ENCODE results near the gene LIX1L. TPM values are rescaled to one million over a fixed set of nuclear protein-coding genes. Genes with fewer than 3 reads are reported as not detected.
"Not testable (repeated sequence)": the region's sequence is repeated elsewhere in the genome, so short reads cannot be mapped to it uniquely, and the experiment has no call there.

Gene LIX1L
- polyA plus RNA-seq, 4 donors = 0.67 to 7.1 (median 4.5) TPM

GRCh38 chr1:145946477-145946986 is 11.3 kb downstream of the LIX1L start:
- DNase-seq (peak in 1 of 2 donors; percentile 52), FAIRE-seq (no peak)

GRCh38 chr1:145944532-145944931 is 13.3 kb downstream of the LIX1L start:
- no peak for FAIRE-seq
- WGBS, 3 donors = 35 to 71% (median 43%) methylated on average over 3 of the region's 3 CpGs

More at GRCh38 chr1:145946477-145946986, 11.3 kb downstream of the LIX1L start:
- Histone ChIP-seq H3K36me3 (ENCODE audit: control insufficient read depth in 3 of 3, insufficient read depth in 2 of 3, low read depth in 1 of 3, low read length in 3 of 3) (no peaks in the 10 kb centered on the region), H3K4me3 (ENCODE audit: low read depth in 1 of 3, low read length in 3 of 3) (no peak overlapping the region), H3K9me3 (ENCODE audit: control insufficient read depth in 2 of 2, insufficient read depth in 1 of 2, low read depth in 1 of 2, low read length in 1 of 2) (no peaks in the 10 kb centered on the region), H3K27ac (ENCODE audit: low read depth in 1 of 3, low read length in 2 of 3) (no peak overlapping the region), H3K4me1 (ENCODE audit: control insufficient read depth in 3 of 3, insufficient read depth in 2 of 3, low read depth in 1 of 3, low read length in 2 of 3) (peaks cover 0 to 5% (median 0%) of the 10 kb centered on the region in 3 donors), H3K27me3 (ENCODE audit: control insufficient read depth in 3 of 3, insufficient read depth in 3 of 3, low read length in 3 of 3) (no peaks in the 10 kb centered on the region)
- WGBS, 3 donors = 49 to 80% (median 67%) methylated on average over 4 of the region's 4 CpGs

GRCh38 chr1:145942871-145943270 is 14.9 kb downstream of the LIX1L start:
- Histone ChIP-seq H3K4me1 (ENCODE audit: control insufficient read depth in 3 of 3, insufficient read depth in 2 of 3, low read depth in 1 of 3, low read length in 2 of 3) (peaks cover 0 to 5% (median 0%) of the 10 kb centered on the region in 3 donors), H3K27me3 (ENCODE audit: control insufficient read depth in 3 of 3, insufficient read depth in 3 of 3, low read length in 3 of 3) (no peaks in the 10 kb centered on the region), H3K4me3 (ENCODE audit: low read depth in 1 of 3, low read length in 3 of 3) (no peak overlapping the region), H3K9me3 (ENCODE audit: control insufficient read depth in 2 of 2, insufficient read depth in 1 of 2, low read depth in 1 of 2, low read length in 1 of 2) (no peaks in the 10 kb centered on the region), H3K36me3 (ENCODE audit: control insufficient read depth in 3 of 3, insufficient read depth in 2 of 3, low read depth in 1 of 3, low read length in 3 of 3) (no peaks in the 10 kb centered on the region), H3K27ac (ENCODE audit: low read depth in 1 of 3, low read length in 2 of 3) (no peak overlapping the region)
- DNase-seq (no peak), FAIRE-seq (no peak)
- 84 to 93% (median 91%) methylated on average over 6 of the region's 6 CpGs for WGBS, 3 donors

More at GRCh38 chr1:145944532-145944931, 13.3 kb downstream of the LIX1L start:
- Histone ChIP-seq H3K36me3 (ENCODE audit: control insufficient read depth in 3 of 3, insufficient read depth in 2 of 3, low read depth in 1 of 3, low read length in 3 of 3) (no peaks in the 10 kb centered on the region), H3K4me3 (ENCODE audit: low read depth in 1 of 3, low read length in 3 of 3) (no peak overlapping the region), H3K4me1 (ENCODE audit: control insufficient read depth in 3 of 3, insufficient read depth in 2 of 3, low read depth in 1 of 3, low read length in 2 of 3) (peaks cover 0 to 5% (median 0%) of the 10 kb centered on the region in 3 donors), H3K9me3 (ENCODE audit: control insufficient read depth in 2 of 2, insufficient read depth in 1 of 2, low read depth in 1 of 2, low read length in 1 of 2) (no peaks in the 10 kb centered on the region), H3K27me3 (ENCODE audit: control insufficient read depth in 3 of 3, insufficient read depth in 3 of 3, low read length in 3 of 3) (no peaks in the 10 kb centered on the region), H3K27ac (ENCODE audit: low read depth in 1 of 3, low read length in 2 of 3) (no peak overlapping the region)
- peak in 1 of 2 donors; percentile 73 for DNase-seq

- no peaks in the 10 kb centered on the region for H3K36me3 ChIP-seq (ENCODE audit: control insufficient read depth in 3 of 3, insufficient read depth in 2 of 3, low read depth in 1 of 3, low read length in 3 of 3)
- no peaks in the 10 kb centered on the region for H3K9me3 ChIP-seq (ENCODE audit: control insufficient read depth in 2 of 2, insufficient read depth in 1 of 2, low read depth in 1 of 2, low read length in 1 of 2)
- no peaks in the 10 kb centered on the region for H3K27me3 ChIP-seq (ENCODE audit: control insufficient read depth in 3 of 3, insufficient read depth in 3 of 3, low read length in 3 of 3)
- H3K4me3 ChIP-seq (ENCODE audit: low read depth in 1 of 3, low read length in 3 of 3) = no peak overlapping the region
- H3K27ac ChIP-seq (ENCODE audit: low read depth in 1 of 3, low read length in 2 of 3) = no peak overlapping the region
- FAIRE-seq (no peak), DNase-seq (no peak)
- peaks cover 0 to 5% (median 0%) of the 10 kb centered on the region in 3 donors for H3K4me1 ChIP-seq (ENCODE audit: control insufficient read depth in 3 of 3, insufficient read depth in 2 of 3, low read depth in 1 of 3, low read length in 2 of 3)
- 84 to 95% (median 91%) methylated on average over 4 of the region's 4 CpGs for WGBS, 3 donors
Observed at GRCh38 chr1:145942405-145942804, 15.4 kb downstream of the LIX1L start.

GRCh38 chr1:145937436-145937835 is 20.4 kb downstream of the LIX1L start:
- H3K27ac ChIP-seq (ENCODE audit: low read depth in 1 of 3, low read length in 2 of 3) = no peak overlapping the region
- H3K4me1 ChIP-seq (ENCODE audit: control insufficient read depth in 3 of 3, insufficient read depth in 2 of 3, low read depth in 1 of 3, low read length in 2 of 3) = peaks cover 0 to 3% (median 0%) of the 10 kb centered on the region in 3 donors
- no peak for FAIRE-seq
- H3K27me3 ChIP-seq (ENCODE audit: control insufficient read depth in 3 of 3, insufficient read depth in 3 of 3, low read length in 3 of 3) = no peaks in the 10 kb centered on the region
- DNase-seq = no peak
- H3K9me3 ChIP-seq (ENCODE audit: control insufficient read depth in 2 of 2, insufficient read depth in 1 of 2, low read depth in 1 of 2, low read length in 1 of 2) = no peaks in the 10 kb centered on the region
- peaks cover 0 to 1% (median 0%) of the 10 kb centered on the region in 3 donors for H3K36me3 ChIP-seq (ENCODE audit: control insufficient read depth in 3 of 3, insufficient read depth in 2 of 3, low read depth in 1 of 3, low read length in 3 of 3)
- H3K4me3 ChIP-seq (ENCODE audit: low read depth in 1 of 3, low read length in 3 of 3) = no peak overlapping the region
- WGBS, 3 donors = 96 to 100% (median 100%) methylated on average over 1 of the region's 1 CpG

GRCh38 chr1:145936247-145936646 is 21.6 kb downstream of the LIX1L start:
- H3K9me3 ChIP-seq (ENCODE audit: control insufficient read depth in 2 of 2, insufficient read depth in 1 of 2, low read depth in 1 of 2, low read length in 1 of 2) = no peaks in the 10 kb centered on the region
- H3K4me1 ChIP-seq (ENCODE audit: control insufficient read depth in 3 of 3, insufficient read depth in 2 of 3, low read depth in 1 of 3, low read length in 2 of 3) = peaks cover 0 to 3% (median 0%) of the 10 kb centered on the region in 3 donors
- no peaks in the 10 kb centered on the region for H3K27me3 ChIP-seq (ENCODE audit: control insufficient read depth in 3 of 3, insufficient read depth in 3 of 3, low read length in 3 of 3)
- no peak overlapping the region for H3K27ac ChIP-seq (ENCODE audit: low read depth in 1 of 3, low read length in 2 of 3)
- WGBS, 3 donors = 86 to 93% (median 90%) methylated on average over 8 of the region's 8 CpGs
- H3K4me3 ChIP-seq (ENCODE audit: low read depth in 1 of 3, low read length in 3 of 3) = no peak overlapping the region
- DNase-seq (no peak), FAIRE-seq (no peak)
- peaks cover 0 to 1% (median 0%) of the 10 kb centered on the region in 3 donors for H3K36me3 ChIP-seq (ENCODE audit: control insufficient read depth in 3 of 3, insufficient read depth in 2 of 3, low read depth in 1 of 3, low read length in 3 of 3)

- DNase-seq (peak in 1 of 2 donors; percentile 18), FAIRE-seq (no peak)
- Histone ChIP-seq H3K4me1 (ENCODE audit: control insufficient read depth in 3 of 3, insufficient read depth in 2 of 3, low read depth in 1 of 3, low read length in 2 of 3) (peaks cover 0 to 3% (median 0%) of the 10 kb centered on the region in 3 donors), H3K4me3 (ENCODE audit: low read depth in 1 of 3, low read length in 3 of 3) (no peak overlapping the region), H3K36me3 (ENCODE audit: control insufficient read depth in 3 of 3, insufficient read depth in 2 of 3, low read depth in 1 of 3, low read length in 3 of 3) (peaks cover 0 to 1% (median 0%) of the 10 kb centered on the region in 3 donors), H3K27me3 (ENCODE audit: control insufficient read depth in 3 of 3, insufficient read depth in 3 of 3, low read length in 3 of 3) (no peaks in the 10 kb centered on the region), H3K9me3 (ENCODE audit: control insufficient read depth in 2 of 2, insufficient read depth in 1 of 2, low read depth in 1 of 2, low read length in 1 of 2) (no peaks in the 10 kb centered on the region), H3K27ac (ENCODE audit: low read depth in 1 of 3, low read length in 2 of 3) (no peak overlapping the region)
Observed at GRCh38 chr1:145935708-145936107, 22.1 kb downstream of the LIX1L start.

GRCh38 chr1:145932522-145933009 is 25.3 kb downstream of the LIX1L start:
- H3K4me3 ChIP-seq (ENCODE audit: low read depth in 1 of 3, low read length in 3 of 3); H3K36me3 ChIP-seq (ENCODE audit: control insufficient read depth in 3 of 3, insufficient read depth in 2 of 3, low read depth in 1 of 3, low read length in 3 of 3); H3K9me3 ChIP-seq (ENCODE audit: control insufficient read depth in 2 of 2, insufficient read depth in 1 of 2, low read depth in 1 of 2, low read length in 1 of 2); FAIRE-seq; H3K4me1 ChIP-seq (ENCODE audit: control insufficient read depth in 3 of 3, insufficient read depth in 2 of 3, low read depth in 1 of 3, low read length in 2 of 3); H3K27me3 ChIP-seq (ENCODE audit: control insufficient read depth in 3 of 3, insufficient read depth in 3 of 3, low read length in 3 of 3): not testable (repeated sequence)
- DNase-seq = peak in 1 of 2 donors; percentile 32
- 43 to 67% (median 48%) methylated on average over 7 to 9 of the region's 9 CpGs for WGBS, 3 donors
- H3K27ac ChIP-seq (ENCODE audit: low read depth in 1 of 3, low read length in 2 of 3) = peak overlapping the region in 1 of 3 donors; percentile 66

All from small intestine (tissue), 7 donors.